Measurements from ENCODE around the gene PLEKHD1. TPM values are rescaled to one million over a fixed set of nuclear protein-coding genes. Genes with fewer than 3 reads are reported as not detected.

PLEKHD1 gene
- total and polyA plus RNA-seq, 4 experiments from 2014 or later: 0.13 to 0.32 (median 0.30) TPM; not detected in 1

GRCh38 chr14:69560826-69561225, 76.3 kb downstream of the PLEKHD1 start:
- H3K36me3 ChIP-seq (ENCODE audit: insufficient read depth, low read length): no peaks in the 10 kb centered on the region
- ChIA-PET POLR2A (ENCODE audit: partially characterized antibody) (interaction anchor here (0.6 kb wide), 1 partner anchor 11 kb away, joined by 4 read pairs; no protein-coding TSS in a partner anchor), CTCF (ENCODE audit: partially characterized antibody) (interaction anchor here (0.6 kb wide), 1 partner anchor 14 kb away, joined by 3 read pairs; no protein-coding TSS in a partner anchor)
- no peaks in the 10 kb centered on the region for H3K27me3 ChIP-seq (ENCODE audit: insufficient read depth, low read length)
- no peak for DNase-seq
- Mint-ChIP-seq H3K4me3 (no peak overlapping the region), H3K27me3 (peaks cover 16 to 43% of the 10 kb centered on the region in 2 donors), H3K9me3 (peaks cover 0 to 2% (median 0%) of the 10 kb centered on the region in 8 donors), H3K36me3 (no peaks in the 10 kb centered on the region), H3K27ac (peak overlapping the region in 1 of 7 donors; percentile 6), H3K4me1 (no peaks in the 10 kb centered on the region)
- H3K4me1 ChIP-seq (ENCODE audit: insufficient read depth, low read length): no peaks in the 10 kb centered on the region
- intact Hi-C loops (cut with micrococcal nuclease): no loop called here
- no peak overlapping the region for H3K27ac ChIP-seq (ENCODE audit: low read depth, low read length)
- H3K4me3 ChIP-seq (ENCODE audit: low read length in 2 of 2): no peak overlapping the region
- H3K9me3 ChIP-seq (ENCODE audit: control insufficient read depth in 1 of 2, low read length in 2 of 2): no peaks in the 10 kb centered on the region

DNA sequence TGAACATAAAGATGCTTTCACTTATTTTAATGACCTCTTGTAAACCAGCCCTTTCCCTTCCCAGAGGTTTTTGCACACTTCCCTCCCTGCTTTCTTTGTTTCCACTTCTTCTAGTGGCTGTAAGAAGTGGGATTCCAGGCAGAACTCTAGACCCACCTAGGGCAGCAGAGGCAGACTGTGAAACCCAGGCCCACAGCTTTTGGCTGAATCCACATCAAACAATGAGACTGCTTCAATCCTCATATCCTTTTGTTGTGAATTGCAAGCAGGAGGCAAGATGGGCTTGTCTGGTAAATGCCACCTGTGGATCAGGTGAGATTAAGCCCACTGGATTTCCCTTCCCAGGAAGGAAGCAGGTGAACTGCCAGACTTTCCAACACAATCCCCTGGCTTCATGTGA, 77.4 kb downstream of the PLEKHD1 start:
- Mint-ChIP-seq H3K27me3 (peaks cover 20 to 47% of the 10 kb centered on the region in 2 donors), H3K9me3 (peaks cover 0 to 2% (median 0%) of the 10 kb centered on the region in 8 donors), H3K36me3 (no peaks in the 10 kb centered on the region), H3K27ac (no peak overlapping the region), H3K4me1 (no peaks in the 10 kb centered on the region), H3K4me3 (no peak overlapping the region)
- no peaks in the 10 kb centered on the region for H3K27me3 ChIP-seq (ENCODE audit: insufficient read depth, low read length)
- no peaks in the 10 kb centered on the region for H3K4me1 ChIP-seq (ENCODE audit: insufficient read depth, low read length)
- DNase-seq: no peak
- no peak overlapping the region for H3K4me3 ChIP-seq (ENCODE audit: low read length in 2 of 2)
- intact Hi-C loops (cut with micrococcal nuclease): no loop called here
- no peaks in the 10 kb centered on the region for H3K9me3 ChIP-seq (ENCODE audit: control insufficient read depth in 1 of 2, low read length in 2 of 2)
- ChIA-PET CTCF (ENCODE audit: partially characterized antibody) (no interaction called here), POLR2A (ENCODE audit: partially characterized antibody) (no interaction called here)
- H3K36me3 ChIP-seq (ENCODE audit: insufficient read depth, low read length): no peaks in the 10 kb centered on the region
- H3K27ac ChIP-seq (ENCODE audit: low read depth, low read length): no peak overlapping the region

GRCh38 chr14:69567563-69567962, 83.0 kb downstream of the PLEKHD1 start:
- peaks cover 0 to 12% (median under 1%) of the 10 kb centered on the region in 4 donors for H3K4me1 Mint-ChIP-seq
- H3K36me3 Mint-ChIP-seq: no peaks in the 10 kb centered on the region
- no peak overlapping the region for H3K27ac ChIP-seq (ENCODE audit: low read depth, low read length)
- DNase-seq: no peak
- H3K4me3 ChIP-seq (ENCODE audit: low read length in 2 of 2): no peak overlapping the region
- no peaks in the 10 kb centered on the region for H3K4me1 ChIP-seq (ENCODE audit: insufficient read depth, low read length)
- intact Hi-C loops (cut with micrococcal nuclease): no loop called here
- H3K27me3 ChIP-seq (ENCODE audit: insufficient read depth, low read length): peaks cover 13% of the 10 kb centered on the region
- ChIA-PET POLR2A (ENCODE audit: partially characterized antibody) (no interaction called here), CTCF (ENCODE audit: partially characterized antibody) (no interaction called here)
- H3K4me3 Mint-ChIP-seq: no peak overlapping the region
- no peaks in the 10 kb centered on the region for H3K9me3 ChIP-seq (ENCODE audit: control insufficient read depth in 1 of 2, low read length in 2 of 2)
- peaks cover 0 to 2% (median 0%) of the 10 kb centered on the region in 8 donors for H3K9me3 Mint-ChIP-seq
- no peak overlapping the region for H3K27ac Mint-ChIP-seq
- no peaks in the 10 kb centered on the region for H3K36me3 ChIP-seq (ENCODE audit: insufficient read depth, low read length)
- peaks cover 33 to 51% of the 10 kb centered on the region in 2 donors for H3K27me3 Mint-ChIP-seq

GRCh38 chr14:69569859-69570258, 85.3 kb downstream of the PLEKHD1 start:
- no peak overlapping the region for H3K27ac Mint-ChIP-seq
- intact Hi-C loops (cut with micrococcal nuclease): no loop called here
- peaks cover 6 to 28% (median 10%) of the 10 kb centered on the region in 4 donors for H3K4me1 Mint-ChIP-seq
- H3K36me3 Mint-ChIP-seq: peaks cover 0 to 2% of the 10 kb centered on the region in 2 donors
- Histone ChIP-seq H3K36me3 (ENCODE audit: insufficient read depth, low read length) (no peaks in the 10 kb centered on the region), H3K4me3 (ENCODE audit: low read length in 2 of 2) (no peak overlapping the region), H3K27me3 (ENCODE audit: insufficient read depth, low read length) (peaks cover 23% of the 10 kb centered on the region), H3K4me1 (ENCODE audit: insufficient read depth, low read length) (peaks cover 13% of the 10 kb centered on the region), H3K9me3 (ENCODE audit: control insufficient read depth in 1 of 2, low read length in 2 of 2) (no peaks in the 10 kb centered on the region), H3K27ac (ENCODE audit: low read depth, low read length) (no peak overlapping the region)
- CTCF ChIA-PET (ENCODE audit: partially characterized antibody): interaction anchor here (1.2 to 2.2 kb wide), 2 partner anchors 11 to 71 kb away, joined by 3 to 4 read pairs; no protein-coding TSS in a partner anchor
- POLR2A ChIA-PET (ENCODE audit: partially characterized antibody): no interaction called here
- H3K27me3 Mint-ChIP-seq: peaks cover 35 to 46% of the 10 kb centered on the region in 2 donors
- H3K9me3 Mint-ChIP-seq: peaks cover 0 to 2% (median 0%) of the 10 kb centered on the region in 8 donors
- no peak overlapping the region for H3K4me3 Mint-ChIP-seq
- no peak for DNase-seq

DNA sequence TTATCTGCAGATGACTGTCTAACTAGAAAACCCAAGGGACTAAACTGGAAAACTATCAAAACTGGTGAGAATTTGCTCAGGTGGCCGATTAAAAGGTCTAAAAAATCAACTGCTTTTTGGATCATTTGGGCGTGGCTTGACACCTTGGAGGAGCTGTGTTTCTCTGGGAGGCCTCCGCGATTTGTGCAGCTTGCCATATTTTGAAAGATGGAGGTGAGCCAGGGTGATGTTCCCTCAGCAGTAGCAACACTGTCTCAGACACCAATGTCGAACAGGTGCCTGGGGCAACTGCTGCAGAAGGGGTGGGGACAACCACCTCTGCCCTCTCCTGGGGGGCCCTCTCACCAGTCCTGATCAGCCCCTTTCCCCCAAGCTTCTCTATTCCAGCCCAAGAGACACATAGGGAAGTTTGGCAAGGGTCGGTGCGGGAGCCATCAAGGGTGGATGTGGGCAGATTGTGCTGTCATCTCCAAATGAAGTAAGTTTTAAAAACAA, 86.4 kb downstream of the PLEKHD1 start:
- Mint-ChIP-seq H3K27ac (no peak overlapping the region), H3K27me3 (peaks cover 36 to 42% of the 10 kb centered on the region in 2 donors), H3K4me1 (peaks cover 6 to 29% (median 11%) of the 10 kb centered on the region in 4 donors), H3K9me3 (peaks cover 0 to 2% (median 0%) of the 10 kb centered on the region in 8 donors), H3K36me3 (peaks cover 0 to 2% of the 10 kb centered on the region in 2 donors), H3K4me3 (peak overlapping the region in 6 of 8 donors; percentile 20 to 69 (median 29))
- Histone ChIP-seq H3K4me3 (ENCODE audit: low read length in 2 of 2) (no peak overlapping the region), H3K36me3 (ENCODE audit: insufficient read depth, low read length) (no peaks in the 10 kb centered on the region), H3K4me1 (ENCODE audit: insufficient read depth, low read length) (peaks cover 13% of the 10 kb centered on the region), H3K27ac (ENCODE audit: low read depth, low read length) (no peak overlapping the region), H3K9me3 (ENCODE audit: control insufficient read depth in 1 of 2, low read length in 2 of 2) (no peaks in the 10 kb centered on the region), H3K27me3 (ENCODE audit: insufficient read depth, low read length) (peaks cover 23% of the 10 kb centered on the region)
- POLR2A ChIA-PET (ENCODE audit: partially characterized antibody): no interaction called here
- no peak for DNase-seq
- intact Hi-C loops (cut with micrococcal nuclease): no loop called here
- CTCF ChIA-PET (ENCODE audit: partially characterized antibody): interaction anchor here (1.2 to 2.2 kb wide), 3 partner anchors 10 to 70 kb away, joined by 3 to 4 read pairs (median 3); no protein-coding TSS in a partner anchor

DNA sequence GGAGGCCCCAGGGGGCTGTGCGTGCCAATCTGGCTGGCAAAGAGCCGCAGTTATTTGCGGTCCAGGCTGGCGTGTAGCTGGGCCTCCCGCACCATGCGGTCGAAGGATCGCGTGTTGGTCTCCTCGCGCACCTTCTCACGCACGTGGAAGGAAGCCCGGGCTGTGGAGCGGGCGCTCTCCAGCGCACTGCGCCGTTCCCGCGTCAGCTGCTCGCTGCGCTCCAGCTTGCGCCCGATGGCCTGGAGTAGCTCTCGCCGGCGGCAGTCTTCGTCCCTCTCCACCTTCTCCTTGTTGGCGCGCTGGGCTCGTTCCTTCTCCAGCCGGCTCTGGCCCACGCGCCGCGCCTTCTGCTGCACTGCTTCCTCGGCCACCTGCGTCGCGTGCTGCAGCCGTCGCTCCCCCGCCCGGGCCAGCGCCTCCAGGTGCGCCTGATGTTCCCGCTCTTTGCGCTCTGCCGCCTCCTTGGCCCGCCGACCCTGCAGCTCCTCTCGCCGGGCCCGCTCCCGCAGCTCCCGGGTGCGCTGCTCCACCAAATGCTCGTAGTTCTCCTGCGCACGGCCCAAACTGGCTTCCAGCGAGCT, 87.0 kb downstream of the PLEKHD1 start:
- no peak for DNase-seq
- Histone ChIP-seq H3K27me3 (ENCODE audit: insufficient read depth, low read length) (peaks cover 23% of the 10 kb centered on the region), H3K4me3 (ENCODE audit: low read length in 2 of 2) (no peak overlapping the region), H3K4me1 (ENCODE audit: insufficient read depth, low read length) (peaks cover 13% of the 10 kb centered on the region), H3K27ac (ENCODE audit: low read depth, low read length) (no peak overlapping the region), H3K9me3 (ENCODE audit: control insufficient read depth in 1 of 2, low read length in 2 of 2) (no peaks in the 10 kb centered on the region), H3K36me3 (ENCODE audit: insufficient read depth, low read length) (no peaks in the 10 kb centered on the region)
- H3K4me1 Mint-ChIP-seq: peaks cover 6 to 29% (median 11%) of the 10 kb centered on the region in 4 donors
- ChIA-PET POLR2A (ENCODE audit: partially characterized antibody) (no interaction called here), CTCF (ENCODE audit: partially characterized antibody) (interaction anchor here (0.9 to 2.2 kb wide), 4 partner anchors 9 to 331 kb away, joined by 3 to 5 read pairs (median 4); no protein-coding TSS in a partner anchor)
- H3K36me3 Mint-ChIP-seq: peaks cover 0 to 2% of the 10 kb centered on the region in 2 donors
- peaks cover 40 to 47% of the 10 kb centered on the region in 2 donors for H3K27me3 Mint-ChIP-seq
- intact Hi-C loops (cut with micrococcal nuclease): no loop called here
- H3K27ac Mint-ChIP-seq: no peak overlapping the region
- peaks cover 0 to 2% (median 0%) of the 10 kb centered on the region in 8 donors for H3K9me3 Mint-ChIP-seq
- peak overlapping the region in 3 of 8 donors; percentile 10 to 48 (median 26) for H3K4me3 Mint-ChIP-seq

DNA sequence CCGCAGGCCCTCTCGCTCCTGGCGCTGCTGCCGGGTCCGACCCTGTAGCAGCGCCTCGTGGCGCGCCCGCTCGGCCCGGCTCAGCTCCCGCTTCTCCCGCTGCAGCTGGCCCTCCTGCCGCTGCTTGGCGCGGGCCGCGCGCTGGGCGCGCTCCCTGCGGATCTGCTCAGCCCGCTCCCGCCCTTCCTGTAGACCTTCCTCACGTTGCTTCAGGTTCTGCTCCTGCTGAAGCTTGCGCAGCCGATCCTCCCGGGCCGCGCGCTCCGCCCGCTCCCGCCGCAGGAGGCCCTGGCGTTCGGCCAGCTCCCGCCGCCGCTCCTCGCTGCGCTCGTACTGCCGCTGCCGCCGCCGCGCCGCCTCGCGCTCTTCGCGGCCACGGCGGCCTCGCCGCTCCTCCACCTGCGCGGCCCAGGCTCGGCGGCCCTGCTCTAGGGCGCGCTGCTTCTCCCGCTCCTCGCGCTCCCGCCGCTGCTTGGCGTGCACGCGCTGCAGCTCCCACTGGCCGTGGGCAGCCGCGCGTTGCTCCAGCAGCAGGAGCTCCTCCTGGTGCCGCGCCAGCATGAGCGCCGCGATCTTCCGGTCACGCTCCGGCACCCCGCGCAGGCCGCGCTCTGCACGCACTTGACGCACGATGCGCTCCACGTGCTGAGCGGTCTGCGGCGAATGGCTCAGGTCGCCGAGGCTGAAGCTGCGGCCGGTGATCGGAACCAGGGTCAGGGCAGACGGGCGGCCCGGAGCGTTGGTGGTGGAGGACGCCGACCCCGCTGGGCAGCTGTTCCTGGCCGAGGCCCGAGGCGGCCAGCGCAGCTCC, 87.7 kb downstream of the PLEKHD1 start:
- Mint-ChIP-seq H3K4me3 (peak overlapping the region in 5 of 8 donors; percentile 21 to 67 (median 42)), H3K27ac (no peak overlapping the region), H3K9me3 (peaks cover 0 to 2% (median 0%) of the 10 kb centered on the region in 8 donors), H3K36me3 (peaks cover 0 to 2% of the 10 kb centered on the region in 2 donors), H3K27me3 (peaks cover 39 to 47% of the 10 kb centered on the region in 2 donors), H3K4me1 (peaks cover 6 to 29% (median 11%) of the 10 kb centered on the region in 4 donors)
- H3K4me3 ChIP-seq (ENCODE audit: low read length in 2 of 2): no peak overlapping the region
- no peak for DNase-seq
- intact Hi-C loops (cut with micrococcal nuclease): no loop called here
- no peak overlapping the region for H3K27ac ChIP-seq (ENCODE audit: low read depth, low read length)
- peaks cover 23% of the 10 kb centered on the region for H3K27me3 ChIP-seq (ENCODE audit: insufficient read depth, low read length)
- POLR2A ChIA-PET (ENCODE audit: partially characterized antibody): no interaction called here
- CTCF ChIA-PET (ENCODE audit: partially characterized antibody): interaction anchor here (0.6 to 5.6 kb wide), 5 partner anchors 8 to 332 kb away, joined by 3 to 36 read pairs (median 4); no protein-coding TSS in a partner anchor
- H3K9me3 ChIP-seq (ENCODE audit: control insufficient read depth in 1 of 2, low read length in 2 of 2): no peaks in the 10 kb centered on the region
- no peaks in the 10 kb centered on the region for H3K36me3 ChIP-seq (ENCODE audit: insufficient read depth, low read length)
- H3K4me1 ChIP-seq (ENCODE audit: insufficient read depth, low read length): peaks cover 13% of the 10 kb centered on the region
